NCI-H748 treated with DMSO at 0.1 percent for 48 hours (cell line): Measurements from ENCODE around the gene CFAP46.
"Not testable (repeated sequence)": the region's sequence is repeated elsewhere in the genome, so short reads cannot be mapped to it uniquely, and the experiment has no call there.

Experiments used
- DNase-seq: peaks from one replicate; lab custom pipeline; 2025; lab: John Stamatoyannopoulos, UW

Gene CFAP46

GRCh38 chr10:132804785-132805426 is 137.5 kb downstream of the CFAP46 start:
- no peak for DNase-seq

- no peak for DNase-seq
These were observed 138.1 kb downstream of the CFAP46 start for GRCh38 chr10:132804287-132804686.

GRCh38 chr10:132803416-132804210 is 138.8 kb downstream of the CFAP46 start:
- no peak for DNase-seq

- DNase-seq = no peak
These were observed 139.6 kb downstream of the CFAP46 start for GRCh38 chr10:132802694-132803320.

GRCh38 chr10:132802048-132802447 is 140.3 kb downstream of the CFAP46 start:
- DNase-seq = no peak

GRCh38 chr10:132799865-132800264 is 142.5 kb downstream of the CFAP46 start:
- DNase-seq = no peak

GRCh38 chr10:132798876-132799275 is 143.5 kb downstream of the CFAP46 start:
- no peak for DNase-seq

GRCh38 chr10:132798403-132798802 is 144.0 kb downstream of the CFAP46 start:
- DNase-seq = no peak

- not testable (repeated sequence) for DNase-seq
These were observed 144.4 kb downstream of the CFAP46 start for GRCh38 chr10:132797986-132798385.

- no peak for DNase-seq
These were observed 145.5 kb downstream of the CFAP46 start for GRCh38 chr10:132796846-132797245.

GRCh38 chr10:132793871-132794849 is 148.2 kb downstream of the CFAP46 start:
- no peak for DNase-seq

GRCh38 chr10:132793213-132793612 is 149.2 kb downstream of the CFAP46 start:
- no peak for DNase-seq

GRCh38 chr10:132792796-132793195 is 149.6 kb downstream of the CFAP46 start:
- no peak for DNase-seq

- not testable (repeated sequence) for DNase-seq
These were observed 150.3 kb downstream of the CFAP46 start for GRCh38 chr10:132792099-132792498.

- DNase-seq = no peak
These were observed 151.2 kb downstream of the CFAP46 start for GRCh38 chr10:132790934-132791829.

GRCh38 chr10:132790470-132790869 is 151.9 kb downstream of the CFAP46 start:
- DNase-seq = no peak

GRCh38 chr10:132789659-132790148 is 152.7 kb downstream of the CFAP46 start:
- DNase-seq = no peak

- no peak for DNase-seq
These were observed 153.5 kb downstream of the CFAP46 start for GRCh38 chr10:132788831-132789219.

- no peak for DNase-seq
These were observed 154.1 kb downstream of the CFAP46 start for GRCh38 chr10:132788180-132788830.
